GM12878 (cell line): ENCODE measurements around the gene C12orf60. TPM values are rescaled to one million over a fixed set of nuclear protein-coding genes. Genes with fewer than 3 reads are reported as not detected.

ENCODE experiments used
- ASH2L ChIP-seq: fragments of 300-600, 200-600 bp; sonication (generic); IDR thresholded peaks from 2 replicates; pipeline ENCODE4 v1.6.1; 2017; ENCODE audit warnings: low read depth, mild to moderate bottlenecking, borderline replicate concordance
- E4F1 ChIP-seq: fragments of 450-650 bp; IDR thresholded peaks from 2 replicates; pipeline ENCODE4 v1.6.1; 2018; ENCODE audit warnings: borderline replicate concordance, mild to moderate bottlenecking; ENCODE audit not compliant: partially characterized antibody
- KLF5 ChIP-seq: fragments of 450-650 bp; IDR thresholded peaks from 2 replicates; pipeline ENCODE4 v1.6.1; 2014; ENCODE audit warnings: mild to moderate bottlenecking; ENCODE audit not compliant: partially characterized antibody
- MTA2 ChIP-seq: fragments of 450-650 bp; IDR thresholded peaks from 2 replicates; pipeline ENCODE4 v1.6.1; 2016; ENCODE audit warnings: low read depth, mild to moderate bottlenecking, moderate library complexity
- PML ChIP-seq: IDR thresholded peaks from 2 replicates; pipeline ENCODE4 v1.6.1; 2012; ENCODE audit warnings: low read length, inconsistent platforms
- RBBP5 ChIP-seq: fragments of 200-600 bp; sonication (generic); conservative IDR thresholded peaks from 2 replicates; pipeline ENCODE4 v1.6.1; 2016
- SIX5 ChIP-seq: IDR thresholded peaks from 2 replicates; pipeline ENCODE4 v1.6.1; 2011; ENCODE audit warnings: mild to moderate bottlenecking, low read depth, low read length, moderate library complexity; ENCODE audit not compliant: severe bottlenecking
- SMAD5 ChIP-seq: IDR thresholded peaks from 2 replicates; pipeline ENCODE4 v1.6.1; 2016; ENCODE audit warnings: antibody characterized with exemption, low read depth
- SREBF2 ChIP-seq: IDR thresholded peaks from 2 replicates; pipeline ENCODE4 v1.6.1; 2012; ENCODE audit warnings: mild to moderate bottlenecking, low read length
- SRF ChIP-seq, 2 experiments: IDR thresholded peaks; 2 replicates each; pipeline ENCODE4 v1.6.1; 2011; ENCODE audit warnings: low read depth in 2 of 2, low read length in 2 of 2, mild to moderate bottlenecking in 1 of 2, moderate library complexity in 1 of 2
- TAF1 ChIP-seq: IDR thresholded peaks from 2 replicates; pipeline ENCODE4 v1.6.1; 2011; ENCODE audit warnings: mild to moderate bottlenecking, low read depth, low read length, borderline replicate concordance
- ZNF622 ChIP-seq: fragments of 450-650 bp; IDR thresholded peaks from 2 replicates; pipeline ENCODE4 v1.6.1; 2017; ENCODE audit warnings: mild to moderate bottlenecking, inconsistent platforms
- polyA plus RNA-seq, 11 experiments: library from polyadenylated mRNA; depleted of rRNA in 4 of 11; unstranded in 6 of 11; stranded (reverse) in 5 of 11; fragments of >200 nt; fragmentation: Nextera tagmentation in 4 of 11; fragmentation: Illumina TruSeq in 1 of 11; extraction: Ambion mirVana in 4 of 11; extraction: Trizol in 1 of 11; gene quantifications; 1 replicate in 1 of 11; 2 replicates in 10 of 11; pipeline versions ENCODE4 v1.2.1 to v1.2.3, GENCODE V29; 2011 to 2016; ENCODE audit warnings: inconsistent platforms in 2 of 11, missing spikeins in 2 of 11, low read depth in 1 of 11
- total RNA-seq, 4 experiments: library from RNA; depleted of rRNA in 3 of 4; stranded (reverse); fragments of >200 nt in 3 of 4; fragmentation: Illumina TruSeq in 1 of 4; extraction: Trizol in 1 of 4; gene quantifications; 2 replicates each; pipeline versions ENCODE4 v1.2.1 to v1.2.3, GENCODE V29; 2013 to 2021
- TF ChIP-seq, protein P1 (sequence below): fragments of 450-650 bp; formaldehyde crosslinking; IDR thresholded peaks from 2 replicates; pipeline ENCODE4 v1.5.0; 2022; ENCODE audit warnings: mild to moderate bottlenecking, missing genetic modification characterization
- TF ChIP-seq, protein P2 (sequence below): fragments of 450-650 bp; IDR thresholded peaks from 2 replicates; pipeline ENCODE4 v1.6.1; 2017; ENCODE audit warnings: mild to moderate bottlenecking, low read depth, inconsistent platforms; ENCODE audit not compliant: poor library complexity, severe bottlenecking
- TF ChIP-seq, protein P3 (sequence below): IDR thresholded peaks from 2 replicates; pipeline ENCODE4 v1.6.1; 2012; ENCODE audit warnings: low read depth, low read length, improper control_type of control experiment
- TF ChIP-seq, protein P4 (sequence below): fragments of 450-650 bp; formaldehyde crosslinking; IDR thresholded peaks from 2 replicates; pipeline ENCODE4 v1.4.0; 2020; ENCODE audit warnings: mild to moderate bottlenecking, moderate library complexity

The C12orf60 gene
- total and polyA plus RNA-seq, 10 of the 15 experiments (the other 5 are each of a cell fraction or from before 2014, with no cell fraction given): 1.8 to 7.2 (median 3.2) TPM

DNA sequence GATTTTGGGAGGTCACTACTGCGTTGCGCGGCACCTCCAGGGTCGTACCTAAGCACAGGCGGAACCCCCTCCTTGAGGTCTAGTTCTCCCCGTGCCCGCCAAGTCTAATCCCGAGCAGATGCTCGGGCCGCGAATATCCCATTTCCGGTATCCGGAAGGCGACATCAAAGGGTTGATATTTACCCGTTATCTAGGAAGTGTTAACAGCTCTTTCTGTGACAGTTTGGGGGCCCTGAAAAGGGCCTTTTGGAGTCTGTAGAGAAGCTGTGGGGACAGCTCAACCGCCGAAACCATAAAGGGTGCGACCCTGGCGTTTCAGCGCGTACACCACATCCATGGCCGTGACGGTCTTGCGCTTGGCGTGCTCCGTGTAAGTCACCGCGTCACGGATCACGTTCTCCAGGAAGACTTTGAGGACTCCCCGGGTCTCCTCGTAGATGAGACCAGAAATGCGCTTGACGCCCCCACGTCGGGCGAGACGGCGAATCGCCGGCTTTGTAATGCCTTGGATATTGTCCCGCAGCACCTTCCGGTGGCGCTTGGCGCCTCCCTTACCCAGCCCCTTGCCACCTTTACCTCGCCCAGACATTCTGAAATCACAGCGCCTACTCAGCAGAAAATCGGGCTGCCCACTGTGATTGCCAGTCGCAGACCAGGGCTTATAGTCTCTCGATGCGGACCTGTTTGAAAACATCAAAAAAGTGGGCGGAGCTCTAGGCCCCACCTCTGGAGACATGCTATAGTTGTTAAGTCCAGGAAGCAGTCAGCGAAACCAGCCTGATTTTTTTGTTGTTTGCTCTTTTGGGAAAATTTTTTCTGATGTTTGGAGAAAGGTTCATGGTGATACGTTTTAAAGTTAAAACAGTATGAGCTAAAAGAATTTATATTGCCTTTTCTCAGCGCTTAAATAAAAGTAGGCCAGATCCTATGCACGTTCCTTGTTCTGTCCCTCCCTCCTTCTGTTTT, 32.7 kb upstream of the C12orf60 start (continued):
- TF ChIP-seq, protein P1, sequence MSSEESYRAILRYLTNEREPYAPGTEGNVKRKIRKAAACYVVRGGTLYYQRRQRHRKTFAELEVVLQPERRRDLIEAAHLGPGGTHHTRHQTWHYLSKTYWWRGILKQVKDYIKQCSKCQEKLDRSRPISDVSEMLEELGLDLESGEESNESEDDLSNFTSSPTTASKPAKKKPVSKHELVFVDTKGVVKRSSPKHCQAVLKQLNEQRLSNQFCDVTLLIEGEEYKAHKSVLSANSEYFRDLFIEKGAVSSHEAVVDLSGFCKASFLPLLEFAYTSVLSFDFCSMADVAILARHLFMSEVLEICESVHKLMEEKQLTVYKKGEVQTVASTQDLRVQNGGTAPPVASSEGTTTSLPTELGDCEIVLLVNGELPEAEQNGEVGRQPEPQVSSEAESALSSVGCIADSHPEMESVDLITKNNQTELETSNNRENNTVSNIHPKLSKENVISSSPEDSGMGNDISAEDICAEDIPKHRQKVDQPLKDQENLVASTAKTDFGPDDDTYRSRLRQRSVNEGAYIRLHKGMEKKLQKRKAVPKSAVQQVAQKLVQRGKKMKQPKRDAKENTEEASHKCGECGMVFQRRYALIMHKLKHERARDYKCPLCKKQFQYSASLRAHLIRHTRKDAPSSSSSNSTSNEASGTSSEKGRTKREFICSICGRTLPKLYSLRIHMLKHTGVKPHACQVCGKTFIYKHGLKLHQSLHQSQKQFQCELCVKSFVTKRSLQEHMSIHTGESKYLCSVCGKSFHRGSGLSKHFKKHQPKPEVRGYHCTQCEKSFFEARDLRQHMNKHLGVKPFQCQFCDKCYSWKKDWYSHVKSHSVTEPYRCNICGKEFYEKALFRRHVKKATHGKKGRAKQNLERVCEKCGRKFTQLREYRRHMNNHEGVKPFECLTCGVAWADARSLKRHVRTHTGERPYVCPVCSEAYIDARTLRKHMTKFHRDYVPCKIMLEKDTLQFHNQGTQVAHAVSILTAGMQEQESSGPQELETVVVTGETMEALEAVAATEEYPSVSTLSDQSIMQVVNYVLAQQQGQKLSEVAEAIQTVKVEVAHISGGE: peak; percentile 42; the same call in 1 of the 2 replicates
- TF ChIP-seq, protein P2, sequence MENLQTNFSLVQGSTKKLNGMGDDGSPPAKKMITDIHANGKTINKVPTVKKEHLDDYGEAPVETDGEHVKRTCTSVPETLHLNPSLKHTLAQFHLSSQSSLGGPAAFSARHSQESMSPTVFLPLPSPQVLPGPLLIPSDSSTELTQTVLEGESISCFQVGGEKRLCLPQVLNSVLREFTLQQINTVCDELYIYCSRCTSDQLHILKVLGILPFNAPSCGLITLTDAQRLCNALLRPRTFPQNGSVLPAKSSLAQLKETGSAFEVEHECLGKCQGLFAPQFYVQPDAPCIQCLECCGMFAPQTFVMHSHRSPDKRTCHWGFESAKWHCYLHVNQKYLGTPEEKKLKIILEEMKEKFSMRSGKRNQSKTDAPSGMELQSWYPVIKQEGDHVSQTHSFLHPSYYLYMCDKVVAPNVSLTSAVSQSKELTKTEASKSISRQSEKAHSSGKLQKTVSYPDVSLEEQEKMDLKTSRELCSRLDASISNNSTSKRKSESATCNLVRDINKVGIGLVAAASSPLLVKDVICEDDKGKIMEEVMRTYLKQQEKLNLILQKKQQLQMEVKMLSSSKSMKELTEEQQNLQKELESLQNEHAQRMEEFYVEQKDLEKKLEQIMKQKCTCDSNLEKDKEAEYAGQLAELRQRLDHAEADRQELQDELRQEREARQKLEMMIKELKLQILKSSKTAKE: peak; percentile 82
- TF ChIP-seq, protein P3, sequence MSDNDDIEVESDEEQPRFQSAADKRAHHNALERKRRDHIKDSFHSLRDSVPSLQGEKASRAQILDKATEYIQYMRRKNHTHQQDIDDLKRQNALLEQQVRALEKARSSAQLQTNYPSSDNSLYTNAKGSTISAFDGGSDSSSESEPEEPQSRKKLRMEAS: peak; percentile 27; the same call in 1 of the 2 replicates
- TF ChIP-seq ZNF622: peak; percentile 52; the same call in 1 of the 2 replicates
- 0 out of 4 replicates have a peak, but pooled peaks of 1 of the 2 experiments have one; percentile 7 for TF ChIP-seq SRF (IDR thresholded peaks at IDR 0.05; ENCODE audit: low read depth in 2 of 2, low read length in 2 of 2)
- TF ChIP-seq TAF1: peak; percentile 94
- TF ChIP-seq KLF5: no peak
- no peak for TF ChIP-seq E4F1
- TF ChIP-seq MTA2: no peak; the same call in 1 of the 2 replicates
- TF ChIP-seq SREBF2: no peak
- no peak for TF ChIP-seq SIX5
- peak; percentile 22; the same call in 1 of the 2 replicates for TF ChIP-seq ASH2L
- TF ChIP-seq, protein P4, sequence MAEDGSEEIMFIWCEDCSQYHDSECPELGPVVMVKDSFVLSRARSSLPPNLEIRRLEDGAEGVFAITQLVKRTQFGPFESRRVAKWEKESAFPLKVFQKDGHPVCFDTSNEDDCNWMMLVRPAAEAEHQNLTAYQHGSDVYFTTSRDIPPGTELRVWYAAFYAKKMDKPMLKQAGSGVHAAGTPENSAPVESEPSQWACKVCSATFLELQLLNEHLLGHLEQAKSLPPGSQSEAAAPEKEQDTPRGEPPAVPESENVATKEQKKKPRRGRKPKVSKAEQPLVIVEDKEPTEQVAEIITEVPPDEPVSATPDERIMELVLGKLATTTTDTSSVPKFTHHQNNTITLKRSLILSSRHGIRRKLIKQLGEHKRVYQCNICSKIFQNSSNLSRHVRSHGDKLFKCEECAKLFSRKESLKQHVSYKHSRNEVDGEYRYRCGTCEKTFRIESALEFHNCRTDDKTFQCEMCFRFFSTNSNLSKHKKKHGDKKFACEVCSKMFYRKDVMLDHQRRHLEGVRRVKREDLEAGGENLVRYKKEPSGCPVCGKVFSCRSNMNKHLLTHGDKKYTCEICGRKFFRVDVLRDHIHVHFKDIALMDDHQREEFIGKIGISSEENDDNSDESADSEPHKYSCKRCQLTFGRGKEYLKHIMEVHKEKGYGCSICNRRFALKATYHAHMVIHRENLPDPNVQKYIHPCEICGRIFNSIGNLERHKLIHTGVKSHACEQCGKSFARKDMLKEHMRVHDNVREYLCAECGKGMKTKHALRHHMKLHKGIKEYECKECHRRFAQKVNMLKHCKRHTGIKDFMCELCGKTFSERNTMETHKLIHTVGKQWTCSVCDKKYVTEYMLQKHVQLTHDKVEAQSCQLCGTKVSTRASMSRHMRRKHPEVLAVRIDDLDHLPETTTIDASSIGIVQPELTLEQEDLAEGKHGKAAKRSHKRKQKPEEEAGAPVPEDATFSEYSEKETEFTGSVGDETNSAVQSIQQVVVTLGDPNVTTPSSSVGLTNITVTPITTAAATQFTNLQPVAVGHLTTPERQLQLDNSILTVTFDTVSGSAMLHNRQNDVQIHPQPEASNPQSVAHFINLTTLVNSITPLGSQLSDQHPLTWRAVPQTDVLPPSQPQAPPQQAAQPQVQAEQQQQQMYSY: 0 out of 2 replicates have a peak, but pooled peaks have one; percentile 37
- peak; percentile 99 for TF ChIP-seq SMAD5
- TF ChIP-seq PML: peak; percentile 100
- TF ChIP-seq RBBP5: no peak; the same call in 1 of the 2 replicates
